HG03139 (cell line): ENCODE results near the gene FA2H.
"Not testable (repeated sequence)": the region's sequence is repeated elsewhere in the genome, so short reads cannot be mapped to it uniquely, and the experiment has no call there.

Experiments used
- ATAC-seq: cut with Tn5 transposase; IDR thresholded peaks from one replicate; pipeline ENCODE4 v1.9.1; 2021; ENCODE audit not compliant: unreplicated experiment

Gene FA2H, protein sequence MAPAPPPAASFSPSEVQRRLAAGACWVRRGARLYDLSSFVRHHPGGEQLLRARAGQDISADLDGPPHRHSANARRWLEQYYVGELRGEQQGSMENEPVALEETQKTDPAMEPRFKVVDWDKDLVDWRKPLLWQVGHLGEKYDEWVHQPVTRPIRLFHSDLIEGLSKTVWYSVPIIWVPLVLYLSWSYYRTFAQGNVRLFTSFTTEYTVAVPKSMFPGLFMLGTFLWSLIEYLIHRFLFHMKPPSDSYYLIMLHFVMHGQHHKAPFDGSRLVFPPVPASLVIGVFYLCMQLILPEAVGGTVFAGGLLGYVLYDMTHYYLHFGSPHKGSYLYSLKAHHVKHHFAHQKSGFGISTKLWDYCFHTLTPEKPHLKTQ

DNA sequence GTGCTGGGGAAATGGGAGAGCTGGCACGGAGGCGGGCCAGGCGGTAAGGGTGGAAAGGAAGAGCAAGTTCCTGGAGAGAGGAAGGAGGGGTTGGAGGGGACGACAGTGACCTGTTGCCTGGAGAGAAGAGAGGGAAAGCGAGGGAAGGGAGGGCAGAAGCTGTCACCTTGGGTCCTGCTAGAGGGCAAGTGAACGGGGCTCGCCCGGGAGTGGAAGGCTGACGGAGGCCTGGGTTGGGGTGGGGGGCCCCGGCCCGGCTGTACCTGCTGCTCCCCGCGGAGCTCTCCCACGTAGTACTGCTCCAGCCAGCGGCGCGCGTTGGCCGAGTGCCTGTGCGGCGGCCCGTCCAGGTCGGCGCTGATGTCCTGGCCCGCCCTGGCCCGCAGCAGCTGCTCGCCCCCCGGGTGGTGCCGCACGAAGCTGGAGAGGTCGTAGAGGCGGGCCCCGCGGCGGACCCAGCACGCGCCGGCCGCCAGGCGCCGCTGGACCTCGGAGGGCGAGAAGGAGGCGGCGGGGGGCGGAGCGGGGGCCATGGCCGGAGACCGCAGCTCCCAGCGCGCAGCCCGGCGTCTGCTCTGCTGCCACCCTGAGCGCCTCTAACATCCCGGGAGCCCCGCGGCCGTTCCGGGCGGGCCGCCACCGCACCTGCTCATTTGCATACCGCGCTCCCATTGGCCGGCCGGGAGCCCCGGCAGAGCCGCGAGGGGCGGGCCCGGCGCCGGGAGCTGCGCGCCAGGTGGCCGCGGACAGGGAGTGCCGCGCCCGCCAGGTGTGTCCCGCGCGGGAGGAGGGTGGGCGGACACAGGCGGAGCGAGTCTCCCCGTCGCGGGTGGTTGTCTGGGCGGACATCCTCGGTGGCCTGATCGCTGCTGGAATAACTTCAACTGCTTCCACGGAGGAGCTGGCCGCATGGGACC is at the start of gene FA2H:
TSS of gene FA2H (minus strand) at position 598 of the 917 bp plus-strand sequence. CDS start at position 533, 65 bp downstream.
- peak; percentile 76 for ATAC-seq

DNA sequence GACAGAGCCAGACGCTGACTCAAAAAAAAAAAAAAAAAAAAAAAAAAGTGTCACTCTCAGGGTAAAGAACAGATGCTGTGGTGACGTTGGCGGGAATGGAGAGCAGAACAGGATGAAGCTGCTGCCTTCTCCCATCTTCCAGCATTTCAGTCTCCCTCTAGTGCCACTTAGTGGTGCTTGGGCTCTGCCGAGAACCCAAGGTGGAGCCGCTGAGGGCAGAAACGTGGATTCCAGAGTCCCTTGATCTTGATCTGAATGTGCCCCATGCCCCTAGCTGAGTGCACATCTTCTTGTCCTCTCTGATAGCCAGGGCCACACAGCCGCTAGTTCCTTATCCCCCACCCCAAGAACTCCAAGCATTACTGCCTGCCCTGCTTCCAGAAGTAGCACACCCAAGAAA is 43.2 kb upstream of the FA2H start:
- ATAC-seq, result no peak

DNA sequence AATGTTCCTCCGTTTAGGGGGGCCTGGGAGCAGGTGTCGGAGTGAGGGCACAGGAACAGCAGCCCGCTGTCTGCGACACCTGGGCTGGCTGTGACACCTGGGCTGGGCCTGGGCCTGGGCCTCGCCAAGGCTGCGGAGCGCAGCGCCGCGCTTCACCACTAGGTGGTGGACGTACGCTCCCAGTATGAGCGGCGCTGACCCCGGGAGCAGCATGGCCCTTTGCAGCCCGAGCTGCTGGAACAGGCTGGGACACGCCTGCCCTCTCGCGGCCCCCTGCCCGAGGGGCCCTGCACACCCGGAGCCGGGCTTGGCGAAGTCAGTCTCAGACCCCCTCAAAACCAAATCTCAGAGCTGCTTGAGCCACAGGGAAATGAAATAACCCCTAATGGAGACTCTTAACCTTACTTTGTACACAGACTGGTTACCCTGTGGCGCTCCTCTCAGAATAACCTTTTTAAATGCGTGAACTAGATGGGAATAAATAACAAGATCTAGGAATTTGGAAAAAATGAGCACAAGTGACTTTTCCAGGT is 38.6 kb upstream of the FA2H start:
- peak; percentile 99 for ATAC-seq

DNA sequence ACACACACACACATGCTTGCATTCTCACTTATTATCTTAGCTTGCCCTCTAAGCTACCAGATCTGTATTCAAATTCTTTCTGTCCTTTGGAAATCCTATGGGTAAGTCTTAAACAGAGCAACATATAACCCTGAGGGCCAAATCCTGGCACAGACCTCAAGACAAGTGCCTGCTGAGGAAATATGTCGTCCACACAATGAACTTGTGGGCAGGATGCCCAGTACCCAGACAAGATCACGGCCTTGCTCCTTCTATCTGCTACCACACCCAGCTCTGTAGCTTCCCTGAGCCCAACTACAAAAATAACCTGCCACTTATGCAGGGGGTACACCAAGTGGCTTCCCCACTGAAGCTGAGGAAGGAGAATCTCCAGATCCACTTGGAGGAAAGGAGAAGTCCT is 37.3 kb upstream of the FA2H start:
- ATAC-seq, result no peak

DNA sequence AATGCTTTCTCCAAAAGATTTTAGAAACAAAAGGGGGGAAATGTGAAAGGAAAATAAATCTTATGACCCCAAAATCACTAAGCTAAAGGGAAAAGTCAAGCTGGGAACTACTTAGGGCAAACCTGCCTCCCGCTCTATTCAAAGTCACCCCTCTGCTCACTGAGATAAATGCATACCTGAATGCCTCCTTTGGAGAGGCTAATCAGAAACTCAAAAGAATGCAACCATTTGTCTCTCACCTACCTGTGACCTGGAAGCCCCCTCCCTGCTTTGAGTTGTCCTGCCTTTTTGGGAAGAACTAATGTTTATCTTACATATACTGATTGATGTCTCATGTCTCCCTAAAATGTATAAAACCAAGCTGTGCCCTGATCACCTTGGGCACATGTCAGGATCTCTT is 36.6 kb upstream of the FA2H start:
- ATAC-seq, result not testable (repeated sequence)

DNA sequence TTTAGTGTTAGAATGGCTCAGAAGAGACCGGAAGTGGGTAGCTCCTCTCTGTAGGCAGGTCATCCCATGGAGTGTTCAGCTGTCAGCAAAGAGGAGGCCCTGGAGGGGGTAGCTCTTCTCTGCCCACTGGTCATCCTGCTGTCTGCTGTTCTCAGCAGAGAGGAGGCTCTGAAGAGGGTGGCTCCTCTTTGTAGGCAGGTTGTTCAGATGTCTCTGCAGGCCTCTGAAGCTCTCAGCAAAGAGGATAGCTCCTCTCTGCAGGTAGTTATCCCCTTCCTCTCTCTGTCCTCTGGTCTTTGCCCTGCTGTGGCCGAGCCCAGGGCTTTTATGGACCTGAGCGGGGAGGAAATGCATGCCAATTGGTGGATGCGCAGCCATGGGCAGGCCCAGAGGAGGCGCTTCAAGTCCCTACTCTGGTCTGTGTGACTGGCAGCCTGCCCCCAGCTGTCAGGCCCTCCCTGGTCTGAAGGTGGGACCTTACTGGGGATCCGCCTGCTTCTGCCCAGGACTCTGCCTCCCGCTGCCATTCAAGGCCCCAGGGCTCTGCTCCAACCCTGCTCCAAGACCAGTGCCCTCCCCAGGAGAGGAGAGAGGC is 32.5 kb upstream of the FA2H start:
- ATAC-seq, result no peak

DNA sequence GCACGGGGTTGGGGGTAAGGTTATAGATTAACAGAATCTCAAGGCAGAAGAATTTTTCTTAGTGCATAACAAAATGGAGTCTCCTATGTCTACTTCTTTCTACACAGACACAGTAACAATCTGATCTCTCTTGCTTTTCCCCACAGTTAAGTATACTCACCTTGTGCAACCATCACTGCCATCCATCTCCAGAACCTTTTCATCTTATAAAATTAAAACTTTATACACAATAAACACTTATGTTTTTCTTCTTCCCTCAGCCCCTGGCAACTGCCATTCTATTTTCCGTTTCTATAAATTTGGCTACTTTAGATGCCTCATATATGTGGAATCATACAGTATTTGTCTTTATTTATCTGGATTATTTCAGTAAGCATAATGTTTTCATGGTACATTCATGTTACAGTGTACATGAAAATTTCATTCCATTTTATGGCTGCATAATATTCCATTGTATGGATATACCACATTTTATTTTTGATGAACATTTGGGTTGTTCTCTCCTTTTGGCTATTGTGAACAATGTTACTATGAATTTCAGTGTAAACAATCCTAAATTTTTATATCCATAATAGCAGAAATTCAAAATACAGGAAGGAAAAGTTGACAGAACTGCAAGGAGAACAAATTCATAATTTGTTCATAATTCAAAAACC is 25.7 kb upstream of the FA2H start:
- ATAC-seq, result no peak

DNA sequence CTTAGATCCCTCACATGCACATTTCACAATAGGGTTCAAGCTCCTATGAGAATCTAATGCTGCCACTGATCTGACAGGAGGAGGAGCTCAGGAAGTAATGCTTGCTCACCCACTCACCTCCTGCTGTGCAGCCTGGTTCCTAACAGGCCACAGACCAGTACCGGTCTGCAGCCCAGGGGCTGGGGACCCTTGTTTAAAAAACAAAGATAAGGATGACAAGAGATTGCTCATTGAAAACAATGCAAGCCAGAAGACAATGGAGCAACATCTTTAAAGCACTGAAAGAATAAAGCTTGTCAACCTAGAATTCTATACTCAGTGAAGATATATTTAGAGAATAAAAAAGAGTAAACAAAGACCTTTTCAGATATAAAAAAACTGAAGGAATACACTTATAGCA is 22.8 kb upstream of the FA2H start:
- ATAC-seq, result no peak

DNA sequence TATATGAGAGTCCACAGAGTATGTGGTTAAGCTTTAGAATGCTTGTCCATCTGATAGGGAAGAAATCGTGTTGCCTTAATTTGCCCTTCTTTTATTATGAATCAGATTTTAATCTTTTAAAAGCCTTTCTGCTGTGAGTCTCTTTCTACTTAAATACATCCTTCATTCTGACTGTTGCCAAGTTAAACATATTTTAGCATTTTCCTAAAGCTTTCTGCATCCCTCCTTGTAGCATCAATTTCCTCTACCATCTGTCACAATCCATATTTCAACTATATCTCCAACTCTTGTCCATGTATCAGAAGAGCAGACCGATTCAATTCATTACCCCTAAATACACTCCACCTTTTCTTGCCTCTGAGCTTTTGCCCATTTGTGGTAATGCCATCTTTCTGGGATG is 20.5 kb upstream of the FA2H start:
- ATAC-seq, result no peak

DNA sequence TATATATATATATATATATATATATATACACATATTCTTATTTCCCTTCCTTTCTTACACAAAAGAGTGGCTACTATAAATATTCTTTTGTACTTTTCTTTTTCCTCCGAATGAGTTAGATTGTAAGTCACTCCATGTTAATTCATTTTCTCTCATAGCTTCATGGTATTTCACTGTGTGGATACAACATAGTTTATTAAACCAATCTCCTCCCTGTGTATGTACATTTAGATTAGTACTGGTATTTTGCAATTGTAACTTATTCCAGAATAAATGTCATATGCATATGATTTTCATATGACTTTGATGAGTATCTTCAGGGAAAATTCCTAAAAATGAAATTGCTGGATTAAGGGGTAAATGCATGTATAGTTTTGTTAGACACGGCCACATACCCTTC is 20.0 kb upstream of the FA2H start:
- ATAC-seq, result no peak

DNA sequence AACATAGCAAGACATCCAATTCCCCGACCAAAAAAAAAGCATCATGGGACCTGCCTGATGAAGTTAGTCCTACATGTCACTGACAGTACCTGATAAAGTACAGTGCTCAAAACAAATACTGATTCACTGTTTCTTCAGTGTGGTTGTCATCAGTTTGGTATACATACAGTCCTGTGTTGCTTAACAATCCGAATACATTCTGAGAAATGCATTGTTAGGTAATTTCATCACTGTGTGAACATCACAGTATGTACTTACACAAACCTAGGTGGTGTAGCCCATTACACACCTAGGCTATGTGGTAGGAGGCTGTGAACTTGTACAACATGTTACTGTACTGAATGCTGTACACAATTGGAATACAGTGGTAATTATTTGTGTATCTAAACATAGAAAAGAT is 19.0 kb upstream of the FA2H start:
- ATAC-seq, result no peak

DNA sequence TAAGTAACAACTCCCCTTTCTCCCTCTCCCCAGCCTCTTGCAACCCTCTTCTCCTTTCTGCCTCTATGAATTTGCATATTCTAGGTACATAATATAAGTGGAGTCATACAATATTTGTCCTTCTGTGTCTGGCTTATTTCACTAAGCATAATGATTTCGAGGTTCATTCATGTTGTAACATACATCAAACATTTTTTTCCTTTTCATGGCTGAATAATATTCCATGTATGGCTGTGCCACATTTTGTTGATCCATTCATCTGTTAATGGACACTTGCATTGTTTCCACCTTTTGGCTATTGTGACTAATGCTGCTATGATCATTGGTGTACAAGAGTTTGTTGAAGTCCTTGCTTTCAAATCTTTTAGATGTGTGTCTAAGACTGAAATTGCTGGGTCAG is 17.6 kb upstream of the FA2H start:
- ATAC-seq, result no peak

DNA sequence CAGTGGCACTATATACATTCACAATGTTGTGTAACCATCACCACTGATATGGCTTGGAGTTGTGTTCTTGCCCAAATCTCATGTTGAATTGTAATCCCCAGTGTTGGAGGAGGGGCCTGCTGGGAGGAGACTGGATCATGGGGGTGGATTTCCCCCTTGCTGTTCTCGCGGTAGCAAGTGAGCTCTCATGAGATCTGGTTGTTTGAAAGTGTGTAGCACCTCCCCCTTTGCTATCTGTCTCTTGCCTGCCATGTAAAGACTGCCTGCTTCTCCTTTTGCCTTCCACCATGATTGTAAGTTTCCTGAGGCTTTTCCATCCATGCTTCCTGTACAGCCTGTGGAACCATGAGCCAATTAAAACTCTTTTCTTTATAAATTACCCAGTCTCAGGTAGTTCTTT is 17.1 kb upstream of the FA2H start:
- not testable (repeated sequence) for ATAC-seq

DNA sequence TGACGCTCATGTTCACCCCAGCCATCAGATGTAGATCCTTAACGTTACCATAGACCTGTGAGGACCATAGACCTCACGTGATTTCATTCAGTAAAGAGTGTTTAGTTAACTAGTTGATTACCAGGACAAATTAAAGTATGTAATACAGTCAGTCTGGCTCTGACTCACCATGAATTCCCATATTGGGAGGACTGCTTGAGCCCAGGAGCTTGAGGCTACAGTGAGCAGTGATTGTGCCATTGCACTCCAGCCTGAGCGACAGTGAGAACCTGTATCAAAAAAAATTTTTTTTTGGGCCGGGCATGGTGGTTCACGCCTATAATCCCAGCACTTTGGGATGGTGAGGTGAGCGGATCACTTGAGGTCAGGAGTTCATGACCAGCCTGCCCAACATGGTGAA is 13.5 kb upstream of the FA2H start:
- no peak for ATAC-seq

DNA sequence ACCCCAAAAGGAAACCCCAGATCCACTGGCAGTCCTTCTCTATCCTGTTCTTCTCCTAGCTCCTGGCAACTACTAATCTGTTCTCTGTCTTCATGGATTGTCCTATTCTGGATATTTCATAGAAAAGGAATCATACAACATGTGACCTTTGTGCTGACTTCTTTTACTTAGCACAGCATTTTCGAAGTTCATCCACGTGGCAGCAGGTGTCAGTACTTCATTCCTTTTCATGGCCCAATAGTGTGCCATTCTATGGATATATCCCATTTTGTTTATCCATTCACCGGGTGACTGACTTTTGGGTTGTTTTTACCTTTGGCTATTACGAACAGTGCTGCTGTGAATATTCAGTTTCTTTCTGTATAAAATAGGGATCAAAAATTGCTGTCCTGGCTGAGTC is 10.4 kb upstream of the FA2H start:
- ATAC-seq, result no peak

DNA sequence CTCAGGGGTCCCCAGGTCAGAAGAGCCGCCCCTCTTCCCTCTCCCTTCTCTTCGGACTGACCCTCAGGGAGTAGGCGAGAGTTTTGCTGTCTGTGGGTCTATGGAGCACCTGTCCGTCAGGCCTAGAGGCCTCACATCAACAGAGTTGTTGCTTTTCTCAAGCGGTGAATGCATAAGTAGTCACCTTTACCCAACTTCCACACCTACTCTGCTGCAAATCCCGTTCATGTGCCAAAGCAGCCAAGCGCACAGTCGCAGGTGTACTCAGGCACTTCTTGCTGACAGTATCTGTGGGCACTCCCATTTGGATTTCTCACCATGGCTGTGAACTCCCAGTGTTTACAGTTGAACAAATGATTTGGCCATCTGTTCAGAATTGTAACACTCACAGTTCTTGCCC is 4.0 kb upstream of the FA2H start:
- no peak for ATAC-seq

DNA sequence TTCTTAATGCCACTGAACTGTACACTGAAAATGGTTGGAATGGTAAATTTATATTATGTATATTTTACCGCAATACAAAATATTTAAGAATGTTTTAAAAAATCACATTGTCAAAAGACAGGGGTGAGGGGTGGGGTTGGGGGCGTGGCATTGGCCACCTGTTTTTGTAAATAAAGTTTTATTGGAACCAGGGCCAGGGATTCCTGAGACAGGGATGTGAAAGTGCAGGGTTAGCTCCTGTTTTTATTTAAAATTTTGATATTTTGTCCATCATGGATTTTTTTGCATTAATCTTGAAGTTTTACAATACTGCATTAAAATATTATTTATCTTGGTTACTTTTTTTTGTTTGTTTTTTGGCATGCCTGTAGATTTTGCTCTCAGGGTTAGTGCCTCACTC is 2.3 kb upstream of the FA2H start:
- no peak for ATAC-seq

DNA sequence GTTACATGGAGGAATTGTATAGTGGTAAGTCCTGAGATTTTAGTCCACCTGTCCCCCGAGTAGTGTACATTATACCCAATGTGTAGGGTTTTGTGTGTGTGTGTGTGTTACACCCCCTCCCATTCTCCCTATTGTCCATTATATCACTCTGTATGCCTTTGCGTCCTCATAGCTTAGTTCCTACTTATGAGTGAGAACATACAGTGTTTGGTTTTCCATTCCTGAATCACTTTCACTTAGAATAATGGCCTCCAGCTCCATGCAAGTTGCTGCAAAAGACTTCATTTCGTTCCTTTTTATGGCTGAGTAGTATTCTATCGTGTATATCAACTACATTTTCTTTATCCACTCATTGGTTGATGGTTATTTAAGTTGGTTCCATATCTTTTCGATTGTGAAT is 635 bp upstream of the FA2H start:
- ATAC-seq, result no peak

DNA sequence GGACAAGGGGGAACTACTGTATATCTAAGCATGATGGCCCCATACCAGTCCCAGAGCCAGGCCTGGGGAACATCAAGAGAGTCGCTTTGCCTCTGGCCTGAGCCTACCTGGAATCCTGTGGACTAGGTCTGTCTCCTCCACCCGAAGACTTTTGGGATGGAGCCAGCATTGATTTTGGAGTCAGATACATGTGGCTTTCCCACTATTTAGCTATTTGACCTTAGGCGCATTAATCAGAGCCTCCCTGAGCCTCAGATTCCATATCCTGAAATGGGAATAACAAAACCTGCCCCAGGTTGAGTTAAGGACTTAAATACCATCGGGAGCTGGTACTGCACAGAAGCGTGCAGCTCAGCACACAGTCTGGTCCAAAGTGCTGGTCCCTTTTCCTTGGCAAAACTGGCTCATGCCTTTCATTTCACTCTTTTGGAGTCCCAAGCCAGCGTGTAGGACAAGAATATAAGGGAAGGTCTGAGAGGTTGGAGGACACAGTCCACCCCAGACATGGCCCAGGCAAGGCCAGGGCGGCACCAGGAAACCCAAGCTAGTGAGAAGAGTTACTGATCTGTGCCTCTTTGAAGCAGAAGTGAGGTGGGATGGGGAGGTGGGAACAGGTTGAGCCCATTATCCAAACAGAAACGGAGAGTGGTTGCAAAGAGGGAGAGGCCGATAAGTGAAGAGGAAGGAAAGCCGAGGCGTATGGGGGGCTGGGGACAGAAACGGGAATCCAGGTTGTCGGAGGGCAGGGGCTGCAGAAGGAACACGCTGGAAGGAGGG is 986 bp downstream of the FA2H start:
- ATAC-seq, result no peak

DNA sequence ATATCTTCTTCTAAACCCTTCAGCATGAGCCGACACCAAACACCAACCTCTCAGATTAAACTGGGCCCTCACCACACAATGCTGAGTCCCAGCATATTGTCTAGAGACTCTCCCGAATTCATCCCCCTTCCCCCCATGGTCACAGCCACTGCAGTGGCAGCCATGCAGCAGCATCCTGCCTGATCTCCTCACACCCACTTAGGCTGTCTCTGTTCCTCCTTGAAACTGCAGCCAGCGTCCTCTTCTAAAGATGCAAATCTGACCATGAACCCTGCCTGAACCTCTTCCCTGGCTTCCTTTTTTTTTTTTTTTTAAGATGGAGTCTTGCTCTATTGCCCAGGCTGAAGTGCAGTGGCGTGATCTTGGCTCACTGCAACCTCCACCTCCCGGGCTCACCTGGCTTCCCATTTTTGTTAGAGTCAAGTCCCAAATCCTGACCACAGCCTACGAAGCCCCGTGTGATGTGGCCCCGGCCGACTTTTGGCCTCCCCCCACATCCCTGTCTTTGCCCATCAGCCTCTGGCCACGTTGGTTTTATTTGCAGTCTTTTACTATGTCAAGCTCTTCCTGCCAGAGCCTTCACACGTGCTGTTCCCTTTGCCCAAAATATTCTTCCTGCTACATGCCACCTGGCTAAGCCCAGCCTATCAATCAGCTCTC is 2.8 kb downstream of the FA2H start:
- peak; percentile 74 for ATAC-seq
